NCI-H526 (cell line): ENCODE measurements around the gene CCDC51.
A peak's percentile ranks its signal among the peaks of the same experiment; 100 is the strongest.
"Not testable (repeated sequence)": the region's sequence is repeated elsewhere in the genome, so short reads cannot be mapped to it uniquely, and the experiment has no call there.

Experiments used
- DNase-seq, 2 experiments: peaks; one replicate each; lab custom pipeline; 2025; lab: John Stamatoyannopoulos, UW

The CCDC51 gene

GRCh38 chr3:48439820-48440589 lies at the start of gene CCDC51, which contains the start of gene TMA7:
TSS of gene CCDC51 (minus strand) at chr3:48440119. CDS start at chr3:48435128, 4,991 bp downstream.
TSS of gene TMA7 (plus strand) at chr3:48440257. CDS start at chr3:48440297, 40 bp downstream.
- DNase-seq: peak; percentile 96 to 98

- no peak for DNase-seq
Observed at GRCh38 chr3:48486952-48487351, 47.0 kb upstream of the CCDC51 start.

GRCh38 chr3:48482822-48483221 lies 42.9 kb upstream of the CCDC51 start:
- DNase-seq: not testable (repeated sequence)

- not testable (repeated sequence) for DNase-seq
Observed at GRCh38 chr3:48480891-48481290, 41.0 kb upstream of the CCDC51 start.

- no peak for DNase-seq
Observed at GRCh38 chr3:48478626-48479555, 39.0 kb upstream of the CCDC51 start.

GRCh38 chr3:48477959-48478520 lies 38.1 kb upstream of the CCDC51 start:
- no peak for DNase-seq

GRCh38 chr3:48476426-48477053 lies 36.6 kb upstream of the CCDC51 start:
- DNase-seq: no peak

- no peak for DNase-seq
Observed at GRCh38 chr3:48475188-48475587, 35.3 kb upstream of the CCDC51 start.

- no peak for DNase-seq
Observed at GRCh38 chr3:48474619-48475018, 34.7 kb upstream of the CCDC51 start.

- not testable (repeated sequence) for DNase-seq
Observed at GRCh38 chr3:48474031-48474430, 34.1 kb upstream of the CCDC51 start.

GRCh38 chr3:48473617-48473952 lies 33.7 kb upstream of the CCDC51 start:
- no peak for DNase-seq

- DNase-seq: peak; percentile 9 to 60
Observed at GRCh38 chr3:48472923-48473616, 33.2 kb upstream of the CCDC51 start.

GRCh38 chr3:48472673-48472922 lies 32.7 kb upstream of the CCDC51 start:
- DNase-seq: no peak

GRCh38 chr3:48470286-48470685 lies 30.4 kb upstream of the CCDC51 start:
- no peak for DNase-seq

- no peak for DNase-seq
Observed at GRCh38 chr3:48469046-48469915, 29.4 kb upstream of the CCDC51 start.

GRCh38 chr3:48468329-48468731 lies 28.4 kb upstream of the CCDC51 start:
- DNase-seq: no peak

- DNase-seq: no peak
Observed at GRCh38 chr3:48467473-48468267, 27.8 kb upstream of the CCDC51 start.

- no peak for DNase-seq
Observed at GRCh38 chr3:48467110-48467454, 27.2 kb upstream of the CCDC51 start.

GRCh38 chr3:48466386-48467109 lies 26.6 kb upstream of the CCDC51 start:
- DNase-seq: no peak
